ENCODE results near the gene SKA1.

DNA sequence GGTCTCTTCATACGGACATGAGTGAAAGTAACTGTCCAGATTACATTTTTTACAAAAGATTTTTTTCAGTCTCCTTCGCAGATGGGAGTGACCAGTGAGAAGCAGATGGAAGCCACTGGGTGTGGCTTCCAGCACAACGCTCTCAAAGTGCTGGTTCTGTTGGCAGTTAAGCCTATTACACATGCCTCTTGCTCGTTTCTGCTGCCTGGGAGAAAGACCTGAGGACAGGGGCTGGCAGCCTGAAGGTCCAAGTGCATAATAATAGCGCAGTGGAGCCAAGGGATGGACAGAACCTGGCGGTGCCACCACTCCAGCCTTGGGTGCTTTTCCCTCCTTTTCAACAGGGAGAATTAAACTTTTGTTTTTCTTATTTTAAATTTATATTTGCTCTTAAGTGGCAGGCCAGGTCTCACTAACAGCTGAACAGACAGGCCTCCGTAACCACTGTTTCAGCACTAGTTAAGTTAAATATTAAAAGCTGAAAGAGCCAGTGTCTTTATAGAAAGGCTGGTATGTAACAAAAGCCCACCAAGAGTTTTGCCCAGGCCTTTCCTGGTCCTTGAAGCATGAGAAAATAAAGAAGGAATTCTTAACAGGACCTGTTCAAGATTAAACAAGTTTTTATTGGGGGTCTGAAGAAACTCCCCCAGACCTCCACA lies 1.2 kb upstream of the SKA1 start:
- TF ChIP-seq, protein P1, sequence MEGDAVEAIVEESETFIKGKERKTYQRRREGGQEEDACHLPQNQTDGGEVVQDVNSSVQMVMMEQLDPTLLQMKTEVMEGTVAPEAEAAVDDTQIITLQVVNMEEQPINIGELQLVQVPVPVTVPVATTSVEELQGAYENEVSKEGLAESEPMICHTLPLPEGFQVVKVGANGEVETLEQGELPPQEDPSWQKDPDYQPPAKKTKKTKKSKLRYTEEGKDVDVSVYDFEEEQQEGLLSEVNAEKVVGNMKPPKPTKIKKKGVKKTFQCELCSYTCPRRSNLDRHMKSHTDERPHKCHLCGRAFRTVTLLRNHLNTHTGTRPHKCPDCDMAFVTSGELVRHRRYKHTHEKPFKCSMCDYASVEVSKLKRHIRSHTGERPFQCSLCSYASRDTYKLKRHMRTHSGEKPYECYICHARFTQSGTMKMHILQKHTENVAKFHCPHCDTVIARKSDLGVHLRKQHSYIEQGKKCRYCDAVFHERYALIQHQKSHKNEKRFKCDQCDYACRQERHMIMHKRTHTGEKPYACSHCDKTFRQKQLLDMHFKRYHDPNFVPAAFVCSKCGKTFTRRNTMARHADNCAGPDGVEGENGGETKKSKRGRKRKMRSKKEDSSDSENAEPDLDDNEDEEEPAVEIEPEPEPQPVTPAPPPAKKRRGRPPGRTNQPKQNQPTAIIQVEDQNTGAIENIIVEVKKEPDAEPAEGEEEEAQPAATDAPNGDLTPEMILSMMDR (tag by site-specific recombination; IDR thresholded peaks at IDR 0.05): no peak
- TF ChIP-seq, protein P2, sequence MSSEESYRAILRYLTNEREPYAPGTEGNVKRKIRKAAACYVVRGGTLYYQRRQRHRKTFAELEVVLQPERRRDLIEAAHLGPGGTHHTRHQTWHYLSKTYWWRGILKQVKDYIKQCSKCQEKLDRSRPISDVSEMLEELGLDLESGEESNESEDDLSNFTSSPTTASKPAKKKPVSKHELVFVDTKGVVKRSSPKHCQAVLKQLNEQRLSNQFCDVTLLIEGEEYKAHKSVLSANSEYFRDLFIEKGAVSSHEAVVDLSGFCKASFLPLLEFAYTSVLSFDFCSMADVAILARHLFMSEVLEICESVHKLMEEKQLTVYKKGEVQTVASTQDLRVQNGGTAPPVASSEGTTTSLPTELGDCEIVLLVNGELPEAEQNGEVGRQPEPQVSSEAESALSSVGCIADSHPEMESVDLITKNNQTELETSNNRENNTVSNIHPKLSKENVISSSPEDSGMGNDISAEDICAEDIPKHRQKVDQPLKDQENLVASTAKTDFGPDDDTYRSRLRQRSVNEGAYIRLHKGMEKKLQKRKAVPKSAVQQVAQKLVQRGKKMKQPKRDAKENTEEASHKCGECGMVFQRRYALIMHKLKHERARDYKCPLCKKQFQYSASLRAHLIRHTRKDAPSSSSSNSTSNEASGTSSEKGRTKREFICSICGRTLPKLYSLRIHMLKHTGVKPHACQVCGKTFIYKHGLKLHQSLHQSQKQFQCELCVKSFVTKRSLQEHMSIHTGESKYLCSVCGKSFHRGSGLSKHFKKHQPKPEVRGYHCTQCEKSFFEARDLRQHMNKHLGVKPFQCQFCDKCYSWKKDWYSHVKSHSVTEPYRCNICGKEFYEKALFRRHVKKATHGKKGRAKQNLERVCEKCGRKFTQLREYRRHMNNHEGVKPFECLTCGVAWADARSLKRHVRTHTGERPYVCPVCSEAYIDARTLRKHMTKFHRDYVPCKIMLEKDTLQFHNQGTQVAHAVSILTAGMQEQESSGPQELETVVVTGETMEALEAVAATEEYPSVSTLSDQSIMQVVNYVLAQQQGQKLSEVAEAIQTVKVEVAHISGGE (tag by site-specific recombination; conservative IDR thresholded peaks at IDR 0.05; ENCODE audit: low read depth): no peak
- TF ChIP-seq ZNF837 (tag by site-specific recombination; IDR thresholded peaks at IDR 0.05) (no peak), YY1 (tag by site-specific recombination; IDR thresholded peaks at IDR 0.05) (no peak), KLF8 (tag by site-specific recombination; IDR thresholded peaks at IDR 0.05) (no peak), ZNF558 (tag by site-specific recombination; IDR thresholded peaks at IDR 0.05) (no peak), ZNF629 (tag by site-specific recombination; IDR thresholded peaks at IDR 0.05) (no peak), ZEB2 (tag by site-specific recombination; IDR thresholded peaks at IDR 0.05) (no peak)
- TF ChIP-seq, protein P3, sequence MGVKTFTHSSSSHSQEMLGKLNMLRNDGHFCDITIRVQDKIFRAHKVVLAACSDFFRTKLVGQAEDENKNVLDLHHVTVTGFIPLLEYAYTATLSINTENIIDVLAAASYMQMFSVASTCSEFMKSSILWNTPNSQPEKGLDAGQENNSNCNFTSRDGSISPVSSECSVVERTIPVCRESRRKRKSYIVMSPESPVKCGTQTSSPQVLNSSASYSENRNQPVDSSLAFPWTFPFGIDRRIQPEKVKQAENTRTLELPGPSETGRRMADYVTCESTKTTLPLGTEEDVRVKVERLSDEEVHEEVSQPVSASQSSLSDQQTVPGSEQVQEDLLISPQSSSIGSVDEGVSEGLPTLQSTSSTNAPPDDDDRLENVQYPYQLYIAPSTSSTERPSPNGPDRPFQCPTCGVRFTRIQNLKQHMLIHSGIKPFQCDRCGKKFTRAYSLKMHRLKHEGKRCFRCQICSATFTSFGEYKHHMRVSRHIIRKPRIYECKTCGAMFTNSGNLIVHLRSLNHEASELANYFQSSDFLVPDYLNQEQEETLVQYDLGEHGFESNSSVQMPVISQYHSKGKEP (tag by site-specific recombination; IDR thresholded peaks at IDR 0.05): no peak

All from HEK293 (cell line).